ENCODE results near the gene CHRND. TPM values are rescaled to one million over a fixed set of nuclear protein-coding genes. Genes with fewer than 3 reads are reported as not detected.

Gene CHRND
- total RNA-seq, 2 experiments from 2014 or later: not detected

GRCh38 chr2:232584238-232584637, 58.3 kb downstream of the CHRND start:
- H3K4me3 Mint-ChIP-seq: no peak overlapping the region
- Histone ChIP-seq H3K27me3 (ENCODE audit: control insufficient read depth in 1 of 2, insufficient read depth in 2 of 2, low read length in 2 of 2) (no peaks in the 10 kb centered on the region), H3K4me3 (ENCODE audit: low read length) (no peak overlapping the region), H3K27ac (ENCODE audit: low read depth in 1 of 2, low read length in 2 of 2) (no peak overlapping the region), H3K4me1 (ENCODE audit: insufficient read depth, low read length) (no peaks in the 10 kb centered on the region), H3K9me3 (ENCODE audit: control insufficient read depth in 1 of 2, insufficient read depth in 1 of 2, low read length in 2 of 2) (peaks cover 0 to 5% of the 10 kb centered on the region in 2 experiments), H3K36me3 (ENCODE audit: insufficient read depth, low read length) (peaks cover 30% of the 10 kb centered on the region)
- TF ChIP-seq CTCF (IDR thresholded peaks at IDR 0.05): no peak
- H3K36me3 Mint-ChIP-seq (ENCODE audit: low read depth): peaks cover 57% of the 10 kb centered on the region
- no peaks in the 10 kb centered on the region for H3K4me1 Mint-ChIP-seq (ENCODE audit: low read depth)
- intact Hi-C loops (cut with DNase I, micrococcal nuclease): no loop called here
- H3K9me3 Mint-ChIP-seq: no peaks in the 10 kb centered on the region
- DNase-seq: no peak
- H3K27me3 Mint-ChIP-seq: no peaks in the 10 kb centered on the region
- CTCF ChIA-PET: no interaction called here
- no peak for ATAC-seq (ENCODE audit: poor library complexity)
- H3K27ac Mint-ChIP-seq: no peak overlapping the region
- POLR2A ChIA-PET: no interaction called here

Other genes starting within 250 kb of the CHRND start
- not detected for gene ALPP, start 147.4 kb upstream of the CHRND start, total RNA-seq
- gene ALPG, start 119.3 kb upstream of the CHRND start, total RNA-seq: not detected
- gene ALPI, start 70.0 kb upstream of the CHRND start, total RNA-seq: not detected
- gene ECEL1, start 38.3 kb upstream of the CHRND start, total RNA-seq: not detected
- not detected for gene PRSS56, start 5.8 kb upstream of the CHRND start, total RNA-seq
- not detected for gene CHRNG, start 13.5 kb downstream of the CHRND start, total RNA-seq
- 10 to 100 TPM; 22.1 to 22.2 TPM for gene TIGD1, start 24.4 kb downstream of the CHRND start, total RNA-seq
- gene EIF4E2, start 24.5 kb downstream of the CHRND start, total RNA-seq: 10 to 100 TPM; 45.9 to 46.0 TPM
- not detected for gene EFHD1, start 107.4 kb downstream of the CHRND start, total RNA-seq
- 10 to 100 TPM; 52.5 to 55.5 TPM for gene GIGYF2, start 171.2 kb downstream of the CHRND start, total RNA-seq

All from CD4-positive, alpha-beta T cell (primary cell).